Astrocyte of the cerebellum (primary cell): ENCODE results near the gene SORCS1.

Experiments used
- DNase-seq: peaks from one replicate; pipeline ENCODE4 v3.0.0-alpha.2; 2011; ENCODE audit warnings: low read depth
- H3K4me3 ChIP-seq: 2 replicates; pipeline ENCODE4 v1.5.1; 2011; ENCODE audit warnings: mild to moderate bottlenecking, low read depth, low read length, moderate library complexity
- CTCF ChIP-seq: IDR thresholded peaks from 2 replicates; pipeline ENCODE4 v1.5.1; 2012; ENCODE audit warnings: low read length, low read depth, moderate library complexity, mild to moderate bottlenecking; ENCODE audit errors: missing control alignments
- in situ Hi-C: cut with HindIII; loops from 2 replicates; pipeline ENCODE4 v1.10.0; 2017; ENCODE audit warnings: low sequenced_read_pairs

Gene SORCS1

GRCh38 chr10:106904209-106904608, 260.3 kb downstream of the SORCS1 start:
- in situ Hi-C loops: no loop called here
- DNase-seq: no peak
- TF ChIP-seq CTCF: no peak
- no peak overlapping the region for H3K4me3 ChIP-seq

- in situ Hi-C loops: no loop called here
- H3K4me3 ChIP-seq: no peak overlapping the region
- DNase-seq: no peak
- TF ChIP-seq CTCF: no peak
Observed at GRCh38 chr10:106903180-106903579, 261.3 kb downstream of the SORCS1 start.

- in situ Hi-C loops: no loop called here
- DNase-seq: no peak
- no peak for TF ChIP-seq CTCF
- H3K4me3 ChIP-seq: no peak overlapping the region
Observed at GRCh38 chr10:106900016-106900652, 264.4 kb downstream of the SORCS1 start.

GRCh38 chr10:106898446-106898845, 266.1 kb downstream of the SORCS1 start:
- H3K4me3 ChIP-seq: no peak overlapping the region
- in situ Hi-C loops: no loop called here
- DNase-seq: no peak
- no peak for TF ChIP-seq CTCF

- no peak for DNase-seq
- in situ Hi-C loops: no loop called here
- no peak for TF ChIP-seq CTCF
- H3K4me3 ChIP-seq: no peak overlapping the region
Observed at GRCh38 chr10:106897719-106898118, 266.8 kb downstream of the SORCS1 start.

- DNase-seq: no peak
- in situ Hi-C loops: no loop called here
- TF ChIP-seq CTCF: no peak
- H3K4me3 ChIP-seq: no peak overlapping the region
Observed at GRCh38 chr10:106894692-106895091, 269.8 kb downstream of the SORCS1 start.

GRCh38 chr10:106877574-106877973, 286.9 kb downstream of the SORCS1 start:
- in situ Hi-C loops: no loop called here
- no peak for DNase-seq
- no peak overlapping the region for H3K4me3 ChIP-seq
- TF ChIP-seq CTCF: no peak
